Right cardiac atrium (tissue), 5 donors: ENCODE results near the gene AIPL1. TPM values are rescaled to one million over a fixed set of nuclear protein-coding genes. Genes with fewer than 3 reads are reported as not detected.
A peak's percentile ranks its signal among the peaks of the same experiment; 100 is the strongest.

Source experiments
- ATAC-seq, 2 donors: fragments of 200-7000 bp; cut with Tn5 transposase; one replicate each; pipeline versions ENCODE4 v1.8.0 to v1.9.1; 2020; ENCODE audit warnings: moderate library complexity in 2 of 2, mild to moderate bottlenecking in 1 of 2
- DNase-seq, 3 donors: peaks; one replicate each; pipeline ENCODE4 v3.0.0-alpha.2; 2020
- H3K27ac ChIP-seq: one replicate; pipeline ENCODE4 v1.5.1; 2013; ENCODE audit warnings: mild to moderate bottlenecking, low read length, control low read depth, moderate library complexity
- H3K27me3 ChIP-seq: one replicate; pipeline ENCODE4 v1.6.1; 2013; ENCODE audit not compliant: control insufficient read depth, insufficient read depth
- H3K4me1 ChIP-seq: one replicate; pipeline ENCODE4 v1.6.1; 2013; ENCODE audit warnings: low read length; ENCODE audit not compliant: control insufficient read depth, insufficient read depth
- H3K4me3 ChIP-seq: one replicate; pipeline ENCODE4 v1.5.1; 2013; ENCODE audit warnings: low read length, control low read depth
- H3K9me3 ChIP-seq: one replicate; pipeline ENCODE4 v1.6.1; 2013; ENCODE audit warnings: low read length; ENCODE audit not compliant: control insufficient read depth
- WGBS: extraction: QIAGEN DNeasy Blood & Tissue Kit; methylation state at CpG from one replicate; pipeline ENCODE4 v1.1.7; 2013; 5-methylcytosine and 5-hydroxymethylcytosine counted together
- intact Hi-C, 4 donors: fragments of 100-400 bp; cut with DNase I; formaldehyde crosslinking; loops; one replicate each; pipeline versions ENCODE4 v1.11.0 to v1.14.0; 2022 to 2023
- polyA plus RNA-seq: library from polyadenylated mRNA; stranded (reverse); fragments of 200-250 nt; gene quantifications from one replicate; pipeline ENCODE4 v1.2.3, GENCODE V29; 2013
- total RNA-seq, 4 donors: library from RNA; stranded (reverse); fragmentation: NEBNext Ultra II Directional; extraction: Animal tissue kit (Norgen Biotek cat#: 25700); gene quantifications; one replicate each; pipeline ENCODE4 v1.2.1, GENCODE V29; 2021
- donor health status: healthy with polysubstance abuse.
- donor health status: DM: no; HTN: yes; CAD: no.
- donor health status: DM: no; HTN: no; CAD: no.
- donor health status: DM: no; HTN: yes; CAD: no; lungs with severe emphysema.
- donor health status: DM: yes; HTN: yes; CAD: no.

The AIPL1 gene
- total and polyA plus RNA-seq, 5 donors, result not detected

DNA sequence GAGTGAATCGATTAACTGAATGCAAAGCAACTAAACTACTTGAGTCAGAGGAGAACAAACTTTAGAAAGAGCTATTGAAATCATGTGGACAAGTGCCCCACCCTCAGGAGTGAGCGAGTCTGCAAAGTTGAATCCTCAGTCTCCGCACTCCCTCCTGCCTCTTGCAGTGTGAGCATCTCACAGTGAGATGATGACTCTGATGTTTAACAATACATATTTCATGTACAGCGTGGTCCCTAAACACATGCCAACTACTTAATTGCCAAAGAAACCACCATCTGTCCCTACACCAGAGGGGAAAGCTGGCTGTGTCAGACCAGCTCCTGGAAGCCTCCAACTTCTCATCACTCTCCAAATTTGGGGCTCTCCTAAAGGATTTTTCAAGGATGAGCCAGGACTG is 40.5 kb upstream of the AIPL1 start:
- ATAC-seq, result no peak
- peak in 1 of 3 donors; percentile 5 for DNase-seq
- Histone ChIP-seq H3K27ac (no peak overlapping the region), H3K9me3 (no peaks in the 10 kb centered on the region), H3K27me3 (no peaks in the 10 kb centered on the region), H3K4me3 (no peak overlapping the region), H3K4me1 (no peaks in the 10 kb centered on the region)
- intact Hi-C loops, result loop anchor here in 1 of 4 donors (10.0 kb wide), 1 partner anchor 79 kb away; the partner anchor contains the start of gene PITPNM3
- WGBS, result 76% methylated on average over 4 of the region's 4 CpGs

DNA sequence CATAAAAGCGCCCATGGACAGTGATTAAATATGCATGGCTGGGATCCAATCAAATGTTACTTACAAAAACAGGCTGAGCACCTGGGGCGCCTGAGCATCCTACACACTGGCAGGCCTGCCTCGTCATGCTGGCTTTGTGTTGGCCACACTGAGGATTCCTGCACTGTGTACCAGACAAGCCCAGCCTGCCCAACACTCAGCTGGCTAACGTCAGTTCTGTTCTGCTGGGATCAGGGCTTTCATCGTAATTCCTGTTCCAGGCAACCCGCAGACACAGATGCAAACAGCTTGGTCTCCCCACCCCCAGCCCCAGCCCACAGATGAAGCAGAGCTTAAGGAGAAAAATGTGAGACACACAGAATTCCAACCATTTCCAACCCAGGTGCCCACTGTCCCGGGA is 40.0 kb upstream of the AIPL1 start:
- H3K9me3 ChIP-seq, result no peaks in the 10 kb centered on the region
- H3K27ac ChIP-seq, result no peak overlapping the region
- DNase-seq, result peak in 2 of 3 donors; percentile 9 to 13
- 75% methylated on average over 7 of the region's 7 CpGs for WGBS
- ATAC-seq, result no peak
- H3K4me3 ChIP-seq, result no peak overlapping the region
- H3K27me3 ChIP-seq, result no peaks in the 10 kb centered on the region
- intact Hi-C loops, result loop anchor here in 1 of 4 donors (10.0 kb wide), 1 partner anchor 80 kb away; the partner anchor contains the start of gene PITPNM3
- no peaks in the 10 kb centered on the region for H3K4me1 ChIP-seq

- no peaks in the 10 kb centered on the region for H3K4me1 ChIP-seq
- no peaks in the 10 kb centered on the region for H3K27me3 ChIP-seq
- no peaks in the 10 kb centered on the region for H3K9me3 ChIP-seq
- intact Hi-C loops, result loop anchor here in 1 of 4 donors (10.0 kb wide), 1 partner anchor 80 kb away; the partner anchor contains the start of gene PITPNM3
- H3K27ac ChIP-seq, result no peak overlapping the region
- H3K4me3 ChIP-seq, result no peak overlapping the region
- DNase-seq (peak in 2 of 3 donors; percentile 44 to 53), ATAC-seq (no peak)
- WGBS, result 90% methylated on average over 22 of the region's 22 CpGs
These were observed 39.5 kb upstream of the AIPL1 start for GRCh38 chr17:6474376-6474775.

- H3K4me3 ChIP-seq, result no peak overlapping the region
- intact Hi-C loops, result loop anchor here in 1 of 4 donors (10.0 kb wide), 1 partner anchor 82 kb away; the partner anchor contains the start of gene PITPNM3
- ATAC-seq (peak; percentile 65 to 74), DNase-seq (peak; percentile 71 to 91 (median 86))
- 42% methylated on average over 14 of the region's 14 CpGs for WGBS
- H3K27ac ChIP-seq, result no peak overlapping the region
- no peaks in the 10 kb centered on the region for H3K4me1 ChIP-seq
- no peaks in the 10 kb centered on the region for H3K9me3 ChIP-seq
- H3K27me3 ChIP-seq, result no peaks in the 10 kb centered on the region
These were observed 38.3 kb upstream of the AIPL1 start for GRCh38 chr17:6473128-6473767.

- ATAC-seq, result no peak
- H3K4me3 ChIP-seq, result no peak overlapping the region
- H3K27ac ChIP-seq, result no peak overlapping the region
- no peaks in the 10 kb centered on the region for H3K27me3 ChIP-seq
- no peaks in the 10 kb centered on the region for H3K4me1 ChIP-seq
- WGBS, result 89% methylated on average over 10 of the region's 10 CpGs
- intact Hi-C loops, result loop anchor here in 1 of 4 donors (10.0 kb wide), 1 partner anchor 82 kb away; the partner anchor contains the start of gene PITPNM3
- peak in 2 of 3 donors; percentile 33 to 49 for DNase-seq
- H3K9me3 ChIP-seq, result no peaks in the 10 kb centered on the region
These were observed 37.6 kb upstream of the AIPL1 start for GRCh38 chr17:6472517-6472916.

DNA sequence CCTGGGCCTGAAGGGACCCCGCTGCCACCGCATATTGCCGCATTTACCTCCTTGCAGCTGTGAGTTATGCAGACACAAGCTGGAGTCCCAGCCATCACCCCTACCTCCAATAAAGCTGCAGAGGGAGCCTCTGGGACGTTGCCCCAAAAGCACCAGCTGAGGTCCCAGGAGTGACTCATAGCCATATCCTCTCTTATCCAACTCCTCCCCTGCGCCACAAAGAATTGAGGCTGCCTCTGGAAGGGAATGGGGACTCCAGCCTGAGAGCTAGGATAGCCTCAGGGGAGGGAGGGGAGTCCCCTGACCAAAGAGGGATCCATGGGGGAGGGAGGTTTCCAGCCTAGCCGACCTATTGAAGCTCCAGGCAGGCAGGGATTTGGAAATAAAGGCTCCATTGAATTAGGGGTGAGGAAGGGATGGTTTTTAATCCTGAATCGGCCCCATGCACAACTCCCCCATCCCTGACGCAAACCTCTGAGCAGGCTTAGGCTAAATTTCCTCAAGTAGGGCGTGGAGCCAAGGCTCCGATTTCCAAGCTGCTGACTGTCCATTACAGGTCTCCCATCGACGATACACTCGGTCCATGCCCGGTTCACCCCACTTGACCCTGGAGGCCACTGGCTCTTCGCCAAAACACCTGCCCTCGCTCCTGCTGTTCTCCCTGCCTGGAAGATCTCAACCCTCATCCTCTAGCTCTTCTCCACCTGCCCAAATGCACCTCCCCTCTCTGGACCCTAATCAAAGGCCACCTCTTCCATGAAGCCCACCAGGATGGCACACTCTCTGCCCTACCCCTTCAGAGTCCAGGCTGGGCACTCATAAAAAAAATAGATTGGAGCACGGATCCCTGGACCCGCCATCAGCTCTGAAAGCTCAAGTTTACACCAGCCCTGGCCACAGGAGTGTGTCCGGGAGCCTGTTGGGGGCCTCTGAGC is 36.9 kb upstream of the AIPL1 start:
- no peaks in the 10 kb centered on the region for H3K27me3 ChIP-seq
- H3K4me1 ChIP-seq, result no peaks in the 10 kb centered on the region
- ATAC-seq, result no peak
- WGBS, result 58% methylated on average over 19 of the region's 19 CpGs
- intact Hi-C loops, result loop anchor here in 1 of 4 donors (10.0 kb wide), 1 partner anchor 83 kb away; the partner anchor contains the start of gene PITPNM3
- H3K4me3 ChIP-seq, result no peak overlapping the region
- no peak overlapping the region for H3K27ac ChIP-seq
- no peaks in the 10 kb centered on the region for H3K9me3 ChIP-seq
- DNase-seq, result peak in 2 of 3 donors; percentile 32 to 37

DNA sequence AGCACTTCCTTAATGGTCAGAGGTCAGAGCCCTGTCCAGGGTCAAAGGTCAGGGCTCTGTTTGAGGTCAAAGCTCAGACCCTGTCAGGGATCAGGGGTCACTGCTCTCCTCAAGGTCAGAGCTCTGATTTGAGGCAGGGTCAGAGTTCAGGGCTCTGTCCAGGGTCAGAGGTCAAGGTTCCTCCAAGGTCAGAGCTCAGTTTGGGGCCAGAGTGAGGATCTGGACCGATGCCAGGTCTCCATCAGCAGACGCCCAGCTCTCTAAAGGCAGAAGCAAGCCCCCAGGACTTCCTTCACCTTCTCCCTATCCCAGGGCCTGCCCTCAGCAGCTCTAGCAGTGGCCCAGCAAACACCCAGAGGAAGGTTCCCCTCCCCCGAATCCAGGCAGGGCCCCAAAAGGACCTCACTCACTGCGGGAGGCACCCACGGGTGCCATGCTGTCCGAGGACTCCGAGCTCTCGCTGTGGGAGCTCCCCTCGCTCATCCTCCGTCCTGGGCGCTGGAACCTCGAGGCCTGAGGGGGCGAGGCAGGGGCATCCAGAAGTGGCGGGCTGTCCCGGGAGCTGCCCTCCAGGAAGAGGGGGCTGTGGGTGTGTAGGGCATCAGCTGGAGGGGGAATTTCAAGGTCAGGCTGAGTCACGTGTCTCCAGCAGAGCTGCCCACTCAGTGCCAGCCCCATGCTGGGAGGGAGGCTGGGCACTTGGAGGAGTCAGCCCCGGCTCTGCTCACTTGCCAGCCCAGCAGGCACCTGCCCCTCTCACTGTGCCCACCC is 36.0 kb upstream of the AIPL1 start:
- no peak overlapping the region for H3K27ac ChIP-seq
- H3K27me3 ChIP-seq, result no peaks in the 10 kb centered on the region
- ATAC-seq (no peak), DNase-seq (peak in 2 of 3 donors; percentile 35 to 43)
- H3K4me1 ChIP-seq, result no peaks in the 10 kb centered on the region
- WGBS, result 82% methylated on average over 17 of the region's 17 CpGs
- H3K4me3 ChIP-seq, result no peak overlapping the region
- H3K9me3 ChIP-seq, result no peaks in the 10 kb centered on the region
- intact Hi-C loops, result loop anchor here in 1 of 4 donors (10.0 kb wide), 1 partner anchor 84 kb away; the partner anchor contains the start of gene PITPNM3

- 93% methylated on average over 24 of the region's 24 CpGs for WGBS
- Histone ChIP-seq H3K4me3 (no peak overlapping the region), H3K9me3 (no peaks in the 10 kb centered on the region), H3K27ac (no peak overlapping the region), H3K4me1 (no peaks in the 10 kb centered on the region), H3K27me3 (no peaks in the 10 kb centered on the region)
- intact Hi-C loops, result loop anchor here in 1 of 4 donors (10.0 kb wide), 1 partner anchor 85 kb away; the partner anchor contains the start of gene PITPNM3
- peak in 2 of 3 donors; percentile 29 to 30 for DNase-seq
- no peak for ATAC-seq
These were observed 35.3 kb upstream of the AIPL1 start for GRCh38 chr17:6470146-6470718.

DNA sequence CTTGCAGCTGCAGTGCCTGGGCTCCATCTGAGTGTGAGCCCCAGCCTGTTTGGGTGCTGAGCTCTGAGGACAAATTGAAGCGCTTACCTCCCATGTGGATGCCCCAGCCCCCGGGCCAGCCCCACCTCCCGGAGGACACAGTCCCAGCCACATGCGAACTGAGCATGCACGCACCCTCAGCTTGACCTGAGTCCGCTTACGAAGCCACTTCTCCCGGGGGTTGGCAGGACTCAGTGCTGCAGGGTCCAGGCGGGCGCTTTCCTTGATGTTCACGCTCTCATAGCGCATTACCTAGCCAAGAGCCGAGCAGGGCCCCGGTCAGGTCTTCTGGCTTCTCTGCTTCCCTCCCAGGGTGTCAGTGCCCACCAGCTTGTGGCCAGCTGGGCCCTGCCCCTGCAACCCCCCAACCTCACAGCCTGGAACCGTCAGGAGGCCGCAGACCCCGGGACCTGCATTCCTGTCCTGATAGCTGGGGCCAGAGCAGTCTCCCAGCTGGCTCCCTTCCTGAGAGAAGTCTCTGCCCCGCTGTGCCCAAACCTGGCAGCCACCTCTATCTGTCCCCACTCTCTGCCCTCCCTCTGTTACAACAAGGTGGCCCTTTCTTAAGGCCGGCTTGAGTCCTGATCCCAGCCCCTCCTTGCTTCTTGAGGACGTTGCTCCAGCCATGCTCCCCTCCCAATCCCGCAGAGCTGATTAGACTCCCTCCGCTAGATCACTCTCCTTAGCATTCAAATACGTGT is 33.3 kb upstream of the AIPL1 start:
- WGBS, result 83% methylated on average over 23 of the region's 23 CpGs
- intact Hi-C loops, result no loop called here
- DNase-seq (peak in 2 of 3 donors; percentile 24 to 41), ATAC-seq (no peak)
- Histone ChIP-seq H3K27ac (no peak overlapping the region), H3K4me1 (no peaks in the 10 kb centered on the region), H3K27me3 (no peaks in the 10 kb centered on the region), H3K9me3 (no peaks in the 10 kb centered on the region), H3K4me3 (no peak overlapping the region)
